GOT3 (cell line): ENCODE results near the gene ADA.
A peak's percentile ranks its signal among the peaks of the same experiment; 100 is the strongest.

Experiments used
- DNase-seq: peaks from one replicate; lab custom pipeline; 2025; ENCODE audit warnings: mixed read lengths; lab: John Stamatoyannopoulos, UW

ADA gene

GRCh38 chr20:44644667-44645131, 6.8 kb downstream of the ADA start:
- no peak for DNase-seq

- DNase-seq, result no peak
These were observed 7.3 kb downstream of the ADA start for GRCh38 chr20:44644230-44644617.

- no peak for DNase-seq
These were observed 7.8 kb downstream of the ADA start for GRCh38 chr20:44643596-44644229.

DNA sequence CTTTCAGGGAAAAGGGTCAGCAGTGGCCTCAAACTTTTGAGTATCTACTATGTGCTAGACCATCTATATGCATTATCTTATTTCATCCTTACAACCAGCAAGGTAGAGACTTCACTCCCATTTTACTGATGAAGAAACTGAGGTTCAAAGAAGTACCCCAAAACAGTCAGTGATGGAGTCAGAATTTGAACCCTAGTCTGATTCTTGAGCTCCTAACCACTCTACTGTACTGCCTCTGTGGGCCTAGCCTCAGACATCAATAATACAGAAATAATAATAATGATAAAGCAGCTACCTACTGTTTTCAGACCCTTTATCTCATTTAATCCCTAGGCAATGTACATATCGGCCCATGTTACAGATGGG, 8.4 kb downstream of the ADA start:
- no peak for DNase-seq

GRCh38 chr20:44642203-44643153, 9.0 kb downstream of the ADA start:
- peak; percentile 39 for DNase-seq

DNA sequence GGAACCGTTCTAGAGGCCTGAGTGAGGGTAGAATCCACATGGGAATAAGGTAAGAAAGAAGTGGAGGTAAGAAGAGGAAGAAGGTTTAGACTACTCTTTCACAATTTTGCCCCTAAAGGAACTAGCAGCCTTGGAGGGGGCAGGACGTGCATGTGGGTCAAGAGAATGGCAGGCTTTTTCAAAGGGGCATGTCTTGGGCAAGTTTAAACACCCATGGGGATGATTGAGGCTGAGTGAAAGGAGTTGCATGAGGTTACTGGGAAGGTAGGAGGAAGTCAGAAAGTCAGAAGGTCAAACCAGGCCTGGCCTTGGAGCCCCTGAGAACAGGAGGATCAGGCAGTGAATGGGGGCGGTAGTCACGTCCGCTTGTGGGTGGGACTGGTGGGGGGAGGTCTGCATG, 10.2 kb downstream of the ADA start:
- no peak for DNase-seq

GRCh38 chr20:44640522-44640921, 11.0 kb downstream of the ADA start:
- DNase-seq, result no peak

- no peak for DNase-seq
These were observed 13.8 kb downstream of the ADA start for GRCh38 chr20:44637522-44638372.

GRCh38 chr20:44637042-44637441, 14.5 kb downstream of the ADA start:
- no peak for DNase-seq

DNA sequence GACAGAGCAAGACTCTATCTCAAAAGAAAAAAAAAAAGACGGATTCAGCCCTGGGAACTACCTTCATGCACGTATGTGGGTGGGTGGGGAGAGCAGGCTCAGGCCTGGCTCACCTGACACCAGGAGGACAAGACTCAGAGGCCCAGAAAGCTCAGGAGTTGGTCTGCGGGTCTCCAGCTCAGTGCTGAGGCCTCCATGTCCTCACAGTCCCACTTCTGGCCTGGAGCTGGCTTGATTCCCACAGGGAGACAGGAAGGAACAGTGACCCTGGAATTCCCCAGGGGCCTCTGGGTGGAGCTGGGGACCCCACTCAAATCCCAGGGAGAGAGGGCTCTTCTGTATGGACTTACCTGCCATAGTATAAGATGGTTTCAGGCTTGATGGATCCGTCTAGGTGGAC, 15.6 kb downstream of the ADA start:
- DNase-seq, result no peak

GRCh38 chr20:44633872-44634600, 17.5 kb downstream of the ADA start:
- no peak for DNase-seq

- DNase-seq, result no peak
These were observed 18.2 kb downstream of the ADA start for GRCh38 chr20:44633187-44633810.

- DNase-seq, result no peak
These were observed 19.3 kb downstream of the ADA start for GRCh38 chr20:44632103-44632752.

DNA sequence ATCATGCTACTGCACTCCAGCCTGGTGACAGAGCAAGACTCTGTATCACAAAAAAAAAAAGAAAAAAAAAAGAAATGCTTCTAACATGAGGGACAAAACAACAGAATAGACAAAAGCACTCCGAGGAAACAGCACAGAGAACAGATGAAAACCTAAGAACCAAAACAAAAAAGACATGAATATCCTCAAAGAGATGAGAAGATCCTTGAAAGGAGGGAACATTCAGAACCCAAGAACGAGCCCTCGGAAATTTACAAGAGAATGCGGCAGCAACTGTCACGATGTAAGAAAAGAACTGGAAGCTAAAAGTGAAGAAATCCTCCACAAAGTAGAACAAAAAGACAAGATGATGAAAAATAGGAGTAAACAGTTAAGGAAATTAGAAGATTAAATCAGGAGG, 21.2 kb downstream of the ADA start:
- DNase-seq, result no peak

DNA sequence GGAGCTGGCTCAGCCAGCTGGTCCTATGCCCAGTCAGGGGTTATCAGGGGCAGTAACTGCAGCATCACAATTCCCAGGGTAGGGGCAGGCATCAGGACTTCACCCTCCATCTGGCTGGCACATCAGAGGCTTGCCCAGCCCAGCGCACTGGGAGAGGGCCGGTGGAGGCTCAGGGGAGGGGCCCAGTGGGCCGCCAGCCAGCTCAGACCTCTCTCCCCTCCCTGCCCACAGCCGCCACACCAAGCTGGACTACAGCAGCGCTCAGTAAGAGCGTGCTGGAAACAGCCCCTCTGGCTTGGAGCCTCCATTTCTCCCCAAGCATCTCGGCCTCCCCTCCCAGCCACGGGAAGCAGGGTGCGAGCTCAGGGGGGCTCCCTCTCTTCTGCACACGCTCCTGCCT, 22.0 kb downstream of the ADA start:
- no peak for DNase-seq

DNA sequence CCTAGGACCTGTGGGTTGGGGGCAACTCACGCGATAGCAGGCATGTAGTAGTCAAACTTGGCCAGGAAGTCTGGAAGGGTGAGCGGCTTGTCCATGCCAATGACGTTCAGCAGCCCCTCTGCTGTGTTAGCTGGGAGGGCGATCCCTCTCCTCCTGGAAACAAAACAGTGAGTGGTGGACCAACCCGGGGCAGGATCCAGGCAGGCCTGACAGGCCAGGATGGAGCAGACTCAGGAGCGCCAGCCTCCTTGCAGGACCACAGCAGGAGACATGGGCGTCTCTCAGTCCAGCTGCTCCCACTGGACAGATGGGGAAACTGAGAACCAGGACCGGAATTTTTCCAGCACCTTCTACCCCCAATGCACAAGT, 22.5 kb downstream of the ADA start:
- DNase-seq, result no peak

DNA sequence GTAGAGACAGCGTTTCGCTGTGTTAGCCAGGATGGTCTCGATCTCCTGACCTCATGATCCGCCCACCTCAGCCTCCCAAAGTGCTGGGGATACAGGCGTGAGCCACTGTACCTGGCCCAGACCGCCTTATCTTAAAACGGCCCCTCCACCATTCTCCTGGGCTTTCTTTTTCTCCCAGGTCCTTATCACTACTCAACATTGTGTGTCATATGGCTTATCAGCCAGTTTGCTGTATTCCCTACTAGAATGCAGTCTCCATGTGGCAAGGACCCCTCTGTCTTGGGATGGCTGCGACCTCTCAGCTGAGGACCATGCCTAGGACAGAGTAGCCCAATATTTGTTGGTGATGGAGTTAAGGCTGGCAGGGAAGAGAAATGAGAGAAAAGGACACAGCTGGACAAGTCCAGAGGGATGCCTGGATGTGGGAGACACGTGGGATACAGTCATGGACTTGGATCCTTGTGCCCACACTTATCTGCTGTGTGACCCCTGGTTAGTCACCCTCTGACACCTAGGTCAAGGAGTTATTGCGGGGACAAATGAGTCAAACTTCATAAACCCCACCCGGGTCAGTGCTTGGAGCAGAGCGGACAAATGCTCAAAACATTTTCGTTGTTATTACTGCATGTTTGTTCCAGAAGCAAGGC, 24.0 kb downstream of the ADA start:
- no peak for DNase-seq

DNA sequence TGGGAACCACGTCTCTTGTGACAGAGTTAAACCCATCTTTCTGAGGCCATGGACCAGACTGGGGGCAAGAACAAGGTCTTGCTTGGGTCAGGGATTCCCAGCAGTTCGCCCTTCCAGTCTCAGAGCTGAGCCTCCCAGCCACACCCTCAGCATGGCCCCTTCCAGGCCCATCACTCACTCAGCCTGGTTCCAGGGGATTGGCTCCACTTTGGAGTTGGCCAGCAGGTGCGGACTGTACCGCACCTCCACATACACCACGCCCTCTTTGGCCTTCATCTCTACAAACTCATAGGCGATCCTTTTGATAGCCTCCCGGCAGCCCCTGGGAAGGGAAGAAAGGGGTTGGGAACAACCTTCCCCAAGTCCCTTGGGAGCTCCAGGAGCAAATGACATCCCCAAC, 25.2 kb downstream of the ADA start:
- no peak for DNase-seq

DNA sequence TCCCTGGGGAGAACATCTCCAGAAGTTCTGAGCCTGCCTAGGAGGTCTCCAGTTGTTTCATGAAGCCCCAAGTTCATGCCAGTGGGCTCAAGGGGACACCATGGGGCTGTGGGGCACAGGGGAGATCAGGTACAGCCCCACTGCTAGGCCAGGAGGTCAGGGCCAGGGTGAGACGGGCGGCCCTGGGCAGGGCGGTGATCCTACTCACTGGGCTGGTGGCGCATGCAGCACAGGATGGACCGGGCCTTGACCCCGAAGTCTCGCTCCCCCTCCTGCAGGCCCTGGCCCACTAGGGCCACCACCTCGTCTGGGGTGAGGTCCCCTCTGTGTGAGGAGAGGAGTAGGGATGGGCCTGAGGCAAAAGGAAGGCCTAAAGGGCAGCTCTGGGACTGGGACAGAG, 26.1 kb downstream of the ADA start:
- no peak for DNase-seq

GRCh38 chr20:44624743-44625271, 26.7 kb downstream of the ADA start:
- no peak for DNase-seq
